Heart left ventricle (tissue), 16 donors: ENCODE results near the gene PTBP2. TPM values are rescaled to one million over a fixed set of nuclear protein-coding genes. Genes with fewer than 3 reads are reported as not detected.

Experiments used
- ATAC-seq, 4 donors: fragments of 200-7000 bp; cut with Tn5 transposase; one replicate each; pipeline ENCODE4 v1.9.1; 2020 to 2022; ENCODE audit warnings: moderate library complexity in 4 of 4, mild to moderate bottlenecking in 3 of 4, moderate number of reproducible peaks in 1 of 4
- DNase-seq, 5 donors: peaks; one replicate each; pipeline ENCODE4 v3.0.0-alpha.2; 2020
- H3K27ac ChIP-seq, 12 donors: fragments of 200-600 bp; sonication (generic) in 4 of 12; one replicate each; pipeline versions ENCODE4 v1.5.0 to v1.8.0; 2016 to 2022; ENCODE audit warnings: mild to moderate bottlenecking in 2 of 12
- H3K27me3 ChIP-seq, 9 donors: fragments of 200-600 bp; sonication (generic) in 2 of 9; one replicate each; pipeline versions ENCODE4 v1.5.1 to v1.8.0; 2016 to 2022; ENCODE audit warnings: mild to moderate bottlenecking in 3 of 9
- H3K36me3 ChIP-seq, 9 donors: fragments of 200-600 bp; sonication (generic) in 2 of 9; one replicate each; pipeline versions ENCODE4 v1.5.0 to v1.8.0; 2018 to 2022; ENCODE audit warnings: mild to moderate bottlenecking in 2 of 9
- H3K4me1 ChIP-seq, 12 donors: fragments of 200-600 bp; sonication (generic) in 4 of 12; one replicate each; pipeline versions ENCODE4 v1.5.0 to v1.8.0; 2016 to 2022; ENCODE audit warnings: mild to moderate bottlenecking in 3 of 12
- H3K4me3 ChIP-seq, 12 donors: fragments of 200-600 bp; sonication (generic) in 4 of 12; one replicate each; pipeline versions ENCODE4 v1.5.0 to v1.8.0; 2017 to 2022; ENCODE audit warnings: mild to moderate bottlenecking in 9 of 12, moderate library complexity in 4 of 12
- H3K9me3 ChIP-seq, 12 donors: fragments of 200-600 bp; sonication (generic) in 4 of 12; one replicate each; pipeline versions ENCODE4 v1.5.0 to v1.8.0; 2016 to 2022; ENCODE audit warnings: mild to moderate bottlenecking in 1 of 12
- CTCF ChIP-seq, 12 donors: fragments of 200-600 bp; sonication (generic) in 4 of 12; IDR thresholded peaks; one replicate each; pipeline versions ENCODE4 v1.5.0 to v1.8.0; 2018 to 2022; ENCODE audit warnings: antibody characterized with exemption in 12 of 12, mild to moderate bottlenecking in 5 of 12
- POLR2A ChIP-seq, 2 donors: fragments of 450-650 bp; IDR thresholded peaks; one replicate each; pipeline ENCODE4 v1.6.1; 2017; ENCODE audit warnings: antibody characterized with exemption in 2 of 2, mild to moderate bottlenecking in 2 of 2, moderate library complexity in 2 of 2
- WGBS, 4 donors: extraction: QIAGEN DNeasy Blood & Tissue Kit in 2 of 4; methylation state at CpG; one replicate each; pipeline versions ENCODE4 v1.1.5 to v1.1.7; 2013 to 2018; 5-methylcytosine and 5-hydroxymethylcytosine counted together
- intact Hi-C, 10 donors: fragments of 100-400 bp; cut with DNase I; formaldehyde crosslinking; loops; one replicate each; pipeline versions ENCODE4 v1.11.1 to v1.14.2; 2022
- polyA plus RNA-seq, 2 donors: library from polyadenylated mRNA; stranded (reverse); fragments of 200-250 nt; gene quantifications; one replicate each; pipeline ENCODE4 v1.2.3, GENCODE V29; 2013
- total RNA-seq, 9 donors: library from RNA; depleted of rRNA in 2 of 9; stranded (reverse); fragments of >200 nt in 2 of 9; fragmentation: NEBNext Ultra II Directional in 3 of 9; extraction: Animal tissue kit (Norgen Biotek cat#: 25700) in 3 of 9; gene quantifications; one replicate each; pipeline versions ENCODE4 v1.1.0 to v1.2.4, GENCODE V29; 2016 to 2023
- donor health status: ischemic (EF 13 %, LVEDD 7.1; RV severe dilation, severe dysfunction).
- donor health status: healthy with polysubstance abuse.
- donor health status: DM: no; HTN: yes; CAD: no.
- donor health status: DM: no; HTN: no; CAD: no.
- donor health status: ischemic (EF 25% LVEDD 6.9; RV normal size, moderate dysfunction).
- donor health status: ischemic (EF 25% LVEDD 5.7; RV mildly dilated, moderate dysfunction).
- donor health status: healthy.
- donor health status: DM: yes; HTN: yes; CAD: no.
- donor health status: ischemic (EF 35%, LVEDD 5.7; RV mildly dilated, moderate dysfunction).
- donor health status: nonischemic (EF 11% LVEDD 7.7; RV severe dilation, severe dysfunction).
- donor health status: DM: yes; HTN: yes; CAD: no.
- donor health status: PGD.
- donor health status: ischemic (EF 29% LVEDD 5.4; RV normal size, mild dysfunction).
- donor health status: nonischemic (EF 23%, LVEDD 6.1; RV moderate dilation, normal function).

Gene PTBP2
- total and polyA plus RNA-seq, 11 donors, result 6.9 to 17.6 (median 12.2) TPM

- no peak for ATAC-seq
- peaks cover 0 to 3% (median 0%) of the 10 kb centered on the region in 12 donors for H3K4me1 ChIP-seq
Measured at GRCh38 chr1:96843196-96843595, 121.6 kb downstream of the PTBP2 start.

GRCh38 chr1:96843601-96844000 is 122.0 kb downstream of the PTBP2 start:
- intact Hi-C loops, result loop anchor here in 1 of 10 donors (10.0 kb wide), 1 partner anchor 609 kb away; no protein-coding TSS in a partner anchor
- DNase-seq (no peak), ATAC-seq (no peak)
- TF ChIP-seq CTCF (IDR thresholded peaks at IDR 0.05) (no peak), POLR2A (IDR thresholded peaks at IDR 0.05) (no peak)
- H3K9me3 ChIP-seq, result no peaks in the 10 kb centered on the region
- H3K27ac ChIP-seq, result no peak overlapping the region
- no peaks in the 10 kb centered on the region for H3K36me3 ChIP-seq
- H3K4me3 ChIP-seq, result no peak overlapping the region
- WGBS, 4 donors, result 92 to 97% (median 94%) methylated on average over 1 of the region's 1 CpG
- no peaks in the 10 kb centered on the region for H3K27me3 ChIP-seq
- peaks cover 0 to 3% (median 0%) of the 10 kb centered on the region in 12 donors for H3K4me1 ChIP-seq

More at GRCh38 chr1:96843196-96843595, 121.6 kb downstream of the PTBP2 start:
- Histone ChIP-seq H3K27me3 (no peaks in the 10 kb centered on the region), H3K27ac (no peak overlapping the region), H3K4me3 (no peak overlapping the region), H3K9me3 (no peaks in the 10 kb centered on the region), H3K36me3 (no peaks in the 10 kb centered on the region)
- no peak for DNase-seq
- intact Hi-C loops, result loop anchor here in 1 of 10 donors (10.0 kb wide), 1 partner anchor 608 kb away; no protein-coding TSS in a partner anchor
- 59 to 82% (median 71%) methylated on average over 3 of the region's 3 CpGs for WGBS, 4 donors
- no peak for TF ChIP-seq CTCF (IDR thresholded peaks at IDR 0.05)
- TF ChIP-seq POLR2A (IDR thresholded peaks at IDR 0.05), result no peak

GRCh38 chr1:96845464-96845863 is 123.9 kb downstream of the PTBP2 start:
- ATAC-seq, result peak in 3 of 4 donors; percentile 41 to 62 (median 51)
- intact Hi-C loops, result loop anchor here in 2 of 10 donors (5.0 to 10.0 kb wide), 2 partner anchors 608 to 611 kb away; no protein-coding TSS in a partner anchor
- H3K36me3 ChIP-seq, result no peaks in the 10 kb centered on the region

GRCh38 chr1:96861836-96862235 is 140.3 kb downstream of the PTBP2 start:
- intact Hi-C loops, result no loop called here
- ATAC-seq, result no peak
- 78 to 100% (median 89%) methylated on average over 1 to 2 of the region's 2 CpGs for WGBS, 4 donors
- H3K27ac ChIP-seq, result no peak overlapping the region
- H3K4me3 ChIP-seq, result no peak overlapping the region
- no peaks in the 10 kb centered on the region for H3K36me3 ChIP-seq
- no peak for DNase-seq
- H3K27me3 ChIP-seq, result no peaks in the 10 kb centered on the region
- TF ChIP-seq POLR2A (IDR thresholded peaks at IDR 0.05), result no peak
- no peak for TF ChIP-seq CTCF (IDR thresholded peaks at IDR 0.05)
- H3K9me3 ChIP-seq, result peaks cover 0 to 26% (median 0%) of the 10 kb centered on the region in 12 donors
- no peaks in the 10 kb centered on the region for H3K4me1 ChIP-seq

More at GRCh38 chr1:96845464-96845863, 123.9 kb downstream of the PTBP2 start:
- Histone ChIP-seq H3K9me3 (no peaks in the 10 kb centered on the region), H3K27me3 (no peaks in the 10 kb centered on the region), H3K4me1 (peaks cover 0 to 3% (median 0%) of the 10 kb centered on the region in 12 donors), H3K4me3 (no peak overlapping the region), H3K27ac (no peak overlapping the region)
- WGBS, 4 donors, result 49 to 57% (median 51%) methylated on average over 8 of the region's 8 CpGs
- no peak for TF ChIP-seq POLR2A (IDR thresholded peaks at IDR 0.05)
- TF ChIP-seq CTCF (IDR thresholded peaks at IDR 0.05), result peak; percentile 40 to 67 (median 54)
- no peak for DNase-seq
